VCaP (cell line): ENCODE measurements around the gene SURF1.
"Not testable (repeated sequence)": the region's sequence is repeated elsewhere in the genome, so short reads cannot be mapped to it uniquely, and the experiment has no call there.

Source experiments
- H3K27ac ChIP-seq: fragments of 450-650 bp; 2 replicates; pipeline ENCODE4 v1.5.1; 2017
- CTCF ChIP-seq: fragments of 450-650 bp; conservative IDR thresholded peaks from 2 replicates; pipeline ENCODE4 v1.5.1; 2017; ENCODE audit warnings: mild to moderate bottlenecking, moderate library complexity

SURF1 gene

GRCh38 chr9:133333566-133333965 is 22.7 kb downstream of the SURF1 start:
- no peak for TF ChIP-seq CTCF
- H3K27ac ChIP-seq = no peak overlapping the region

- H3K27ac ChIP-seq = no peak overlapping the region
- no peak for TF ChIP-seq CTCF
Measured at GRCh38 chr9:133333011-133333410, 23.3 kb downstream of the SURF1 start.

- no peak overlapping the region for H3K27ac ChIP-seq
- no peak for TF ChIP-seq CTCF
Measured at GRCh38 chr9:133332381-133332730, 23.9 kb downstream of the SURF1 start.

GRCh38 chr9:133331641-133332380 is 24.5 kb downstream of the SURF1 start:
- no peak overlapping the region for H3K27ac ChIP-seq
- no peak for TF ChIP-seq CTCF

- H3K27ac ChIP-seq = no peak overlapping the region
- TF ChIP-seq CTCF = no peak
Measured at GRCh38 chr9:133331221-133331620, 25.1 kb downstream of the SURF1 start.

- peak; percentile 89 for TF ChIP-seq CTCF
- H3K27ac ChIP-seq = not testable (repeated sequence)
Measured at GRCh38 chr9:133329306-133330156, 26.8 kb downstream of the SURF1 start.

GRCh38 chr9:133327834-133328484 is 28.3 kb downstream of the SURF1 start:
- no peak for TF ChIP-seq CTCF
- H3K27ac ChIP-seq = no peak overlapping the region

- not testable (repeated sequence) for H3K27ac ChIP-seq
Measured at GRCh38 chr9:133327021-133327420, 29.3 kb downstream of the SURF1 start.
